NT2/D1 (cell line): Measurements from ENCODE around the gene PAQR7.

Experiments
- SUZ12 ChIP-seq: IDR thresholded peaks from 2 replicates; pipeline ENCODE4 v1.6.1; 2011; ENCODE audit not compliant: insufficient read length, insufficient read depth; ENCODE audit errors: extremely low read depth
- YY1 ChIP-seq: IDR thresholded peaks from 2 replicates; pipeline ENCODE4 v1.6.1; 2011; ENCODE audit not compliant: insufficient read length, insufficient read depth
- ZNF274 ChIP-seq: IDR thresholded peaks from 2 replicates; pipeline ENCODE4 v1.6.1; 2011; ENCODE audit warnings: mild to moderate bottlenecking, low read depth, low read length

GRCh38 chr1:25924454-25924853, 48.9 kb upstream of the PAQR7 start:
- TF ChIP-seq SUZ12 (no peak), ZNF274 (no peak), YY1 (no peak)
